Activated naive CD8-positive, alpha-beta T cell treated with anti-CD3 and anti-CD28 coated beads, Interleukin-2, amount 50 U/mL, for 16 hours (primary cell): ENCODE data around the gene FAP.

Experiments
- DNase-seq: peaks from one replicate; pipeline ENCODE4 v3.0.0-alpha.2; 2020; ENCODE audit warnings: low read depth, low spot score

Gene FAP

GRCh38 chr2:162126527-162126926, 116.7 kb downstream of the FAP start:
- no peak for DNase-seq

DNA sequence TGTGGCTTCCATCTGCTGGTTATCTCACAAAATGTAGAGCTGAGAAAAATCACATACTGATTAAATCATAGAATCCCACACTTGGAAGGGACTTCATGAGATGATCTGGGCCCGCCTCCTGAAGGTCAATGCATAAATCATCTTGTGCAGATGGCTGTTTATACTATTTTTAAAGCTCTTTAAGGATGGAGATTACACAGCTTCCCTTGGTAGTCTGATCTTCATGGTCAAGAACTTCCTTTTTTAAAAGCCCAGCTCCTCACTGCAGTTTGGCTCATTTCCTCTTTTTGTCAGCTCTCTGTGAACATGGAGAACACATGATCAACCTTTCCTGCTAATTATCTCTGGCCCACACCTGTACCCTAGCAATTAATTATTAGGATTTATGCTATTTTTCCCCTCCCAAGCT, 117.1 kb downstream of the FAP start:
- DNase-seq = no peak

DNA sequence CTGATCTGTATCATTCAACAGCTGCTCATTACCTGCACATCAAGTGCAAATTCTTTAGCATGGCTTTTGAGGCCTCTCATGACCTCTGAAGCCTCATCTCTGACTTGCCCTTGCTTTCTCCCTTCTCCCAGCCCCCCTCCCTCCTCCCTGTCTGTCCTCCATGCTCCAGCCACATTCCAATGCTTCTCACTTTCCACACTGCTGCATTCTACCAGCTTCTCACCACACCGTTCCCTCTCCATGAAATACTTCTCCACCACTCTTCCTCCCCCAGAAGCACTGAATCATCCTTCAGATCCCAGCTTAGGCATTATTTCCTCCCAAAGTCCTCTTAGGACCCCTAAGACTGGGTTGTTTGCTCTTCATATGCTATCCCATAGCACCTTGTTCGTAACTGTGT, 118.1 kb downstream of the FAP start:
- DNase-seq = no peak

GRCh38 chr2:162123806-162124758, 119.2 kb downstream of the FAP start:
- no peak for DNase-seq
